ENCODE results near the gene KCTD10.

GRCh38 chr12:109488051-109488665, 11.1 kb upstream of the KCTD10 start:
- TF ChIP-seq POLR2A (IDR thresholded peaks at IDR 0.05; ENCODE audit: extremely low read depth, insufficient read length): no peak
- no peak for TF ChIP-seq MYC (IDR thresholded peaks at IDR 0.05; ENCODE audit: low read depth, low read length)
- TF ChIP-seq CTCF (IDR thresholded peaks at IDR 0.05; ENCODE audit: low read depth, low read length): no peak
- TF ChIP-seq MAX (IDR thresholded peaks at IDR 0.05; ENCODE audit: low read depth, low read length): no peak
